ENCODE measurements around the gene PGM1. TPM values are rescaled to one million over a fixed set of nuclear protein-coding genes. Genes with fewer than 3 reads are reported as not detected.
"Not testable (repeated sequence)": the region's sequence is repeated elsewhere in the genome, so short reads cannot be mapped to it uniquely, and the experiment has no call there.

The PGM1 gene
- total RNA-seq, 1 donor from 2014 or later: 53.9 TPM

- DNase-seq: no peak
Measured at GRCh38 chr1:63569640-63570316, 23.4 kb upstream of the PGM1 start.

GRCh38 chr1:63572686-63573085 is 20.5 kb upstream of the PGM1 start:
- DNase-seq; H3K4me1 ChIP-seq; H3K36me3 ChIP-seq; intact Hi-C loops (cut with DNase I); H3K27ac ChIP-seq; ATAC-seq; H3K27me3 ChIP-seq; H3K4me3 ChIP-seq; H3K9me3 ChIP-seq: not testable (repeated sequence)

More at GRCh38 chr1:63569640-63570316, 23.4 kb upstream of the PGM1 start:
- Histone ChIP-seq H3K4me3 (no peak overlapping the region), H3K27me3 (no peaks in the 10 kb centered on the region), H3K27ac (no peak overlapping the region), H3K36me3 (peaks cover 9% of the 10 kb centered on the region), H3K9me3 (no peaks in the 10 kb centered on the region), H3K4me1 (no peaks in the 10 kb centered on the region)
- no peak for ATAC-seq
- intact Hi-C loops (cut with DNase I): no loop called here
- TF ChIP-seq CTCF (IDR thresholded peaks at IDR 0.05): no peak

- H3K4me1 ChIP-seq; DNase-seq; H3K27ac ChIP-seq; H3K9me3 ChIP-seq; ATAC-seq; intact Hi-C loops (cut with DNase I); H3K27me3 ChIP-seq; H3K36me3 ChIP-seq; H3K4me3 ChIP-seq: not testable (repeated sequence)
Measured at GRCh38 chr1:63574203-63574796, 18.9 kb upstream of the PGM1 start.

- H3K9me3 ChIP-seq: no peaks in the 10 kb centered on the region
- no peaks in the 10 kb centered on the region for H3K36me3 ChIP-seq
- H3K27me3 ChIP-seq: no peaks in the 10 kb centered on the region
- peak; percentile 86 for TF ChIP-seq CTCF (IDR thresholded peaks at IDR 0.05)
- H3K27ac ChIP-seq: no peak overlapping the region
- no peaks in the 10 kb centered on the region for H3K4me1 ChIP-seq
- DNase-seq (no peak), ATAC-seq (peak; percentile 29)
- H3K4me3 ChIP-seq: no peak overlapping the region
- intact Hi-C loops (cut with DNase I): no loop called here
Measured at GRCh38 chr1:63575340-63575826, 17.8 kb upstream of the PGM1 start.

- H3K27me3 ChIP-seq; H3K9me3 ChIP-seq; DNase-seq; intact Hi-C loops (cut with DNase I); H3K27ac ChIP-seq; ATAC-seq; H3K4me3 ChIP-seq; H3K36me3 ChIP-seq; H3K4me1 ChIP-seq: not testable (repeated sequence)
Measured at GRCh38 chr1:63586326-63586725, 6.9 kb upstream of the PGM1 start.

- intact Hi-C loops (cut with DNase I): no loop called here
- Histone ChIP-seq H3K27ac (no peak overlapping the region), H3K9me3 (no peaks in the 10 kb centered on the region), H3K4me3 (no peak overlapping the region), H3K27me3 (no peaks in the 10 kb centered on the region), H3K4me1 (no peaks in the 10 kb centered on the region), H3K36me3 (no peaks in the 10 kb centered on the region)
- ATAC-seq: no peak
- DNase-seq: no peak
- no peak for TF ChIP-seq CTCF (IDR thresholded peaks at IDR 0.05)
Measured at GRCh38 chr1:63590166-63590560, 3.0 kb upstream of the PGM1 start.

GRCh38 chr1:63592536-63593302 is 492 bp upstream of the PGM1 start:
- intact Hi-C loops (cut with DNase I): no loop called here
- Histone ChIP-seq H3K4me1 (no peaks in the 10 kb centered on the region), H3K9me3 (no peaks in the 10 kb centered on the region), H3K27me3 (no peaks in the 10 kb centered on the region), H3K4me3 (peak overlapping the region; percentile 80), H3K27ac (peak overlapping the region; percentile 94), H3K36me3 (no peaks in the 10 kb centered on the region)
- ATAC-seq (no peak), DNase-seq (no peak)
- TF ChIP-seq CTCF (IDR thresholded peaks at IDR 0.05): no peak

Measured in upper lobe of right lung (tissue), 1 donor.